Measurements from ENCODE around the gene PHKA1. TPM values are rescaled to one million over a fixed set of nuclear protein-coding genes. Genes with fewer than 3 reads are reported as not detected.
"Not testable (repeated sequence)": the region's sequence is repeated elsewhere in the genome, so short reads cannot be mapped to it uniquely, and the experiment has no call there.

Gene PHKA1
- total RNA-seq, 2 experiments from 2014 or later: 3.5 to 3.8 TPM

DNA sequence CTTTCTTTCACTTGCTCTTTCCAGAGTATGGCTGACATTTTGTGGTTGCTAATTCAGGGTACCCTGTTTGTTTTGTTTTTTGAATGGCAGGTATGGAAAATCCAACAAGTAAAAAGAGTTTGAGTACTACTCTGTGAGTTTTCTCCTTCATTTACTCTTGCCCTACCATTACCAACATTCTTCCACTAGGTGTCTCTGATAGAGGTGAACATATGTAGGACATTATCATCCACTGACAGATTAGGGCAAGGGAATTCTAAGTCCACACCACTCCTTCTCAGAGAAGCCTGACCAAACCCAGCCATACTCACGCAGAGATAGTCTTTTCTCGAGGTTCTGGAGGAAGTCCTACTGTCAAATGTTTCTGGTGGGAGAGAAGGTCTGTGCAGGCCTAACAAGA, 104.8 kb downstream of the PHKA1 start:
- peaks cover 7% of the 10 kb centered on the region for H3K4me1 Mint-ChIP-seq (ENCODE audit: low read depth)
- no peak for DNase-seq
- CTCF ChIA-PET: no interaction called here
- POLR2A ChIA-PET: no interaction called here
- no peak overlapping the region for H3K4me3 Mint-ChIP-seq
- H3K36me3 Mint-ChIP-seq: no peaks in the 10 kb centered on the region
- intact Hi-C loops (cut with micrococcal nuclease): no loop called here
- H3K27ac Mint-ChIP-seq: no peak overlapping the region
- H3K9me3 Mint-ChIP-seq: no peaks in the 10 kb centered on the region
- no peaks in the 10 kb centered on the region for H3K27me3 Mint-ChIP-seq

DNA sequence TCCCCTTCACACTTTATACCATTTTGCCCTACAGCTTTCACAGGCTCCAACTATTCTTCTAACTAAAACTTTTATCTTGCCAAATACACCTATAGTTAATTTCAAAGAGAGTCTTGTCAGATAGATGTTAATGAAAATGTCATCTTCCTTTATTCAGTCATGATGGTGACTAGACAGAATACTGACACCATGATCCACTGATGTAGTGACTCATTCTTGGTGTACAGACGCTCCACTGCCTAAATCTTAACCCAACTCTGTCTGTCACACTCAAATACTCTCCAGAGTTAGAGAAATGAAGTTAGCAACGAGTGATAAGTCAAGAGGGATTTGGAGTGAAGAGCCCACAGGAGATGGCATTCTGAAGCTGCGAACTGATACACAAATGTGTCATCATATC, 109.4 kb downstream of the PHKA1 start:
- H3K4me1 Mint-ChIP-seq (ENCODE audit: low read depth): peaks cover 13% of the 10 kb centered on the region
- H3K9me3 Mint-ChIP-seq: no peaks in the 10 kb centered on the region
- H3K27ac Mint-ChIP-seq: no peak overlapping the region
- CTCF ChIA-PET: no interaction called here
- POLR2A ChIA-PET: interaction anchor here (1.0 kb wide), 1 partner anchor 16 kb away, joined by 4 read pairs; no protein-coding TSS in a partner anchor
- no peaks in the 10 kb centered on the region for H3K27me3 Mint-ChIP-seq
- DNase-seq: no peak
- H3K4me3 Mint-ChIP-seq: no peak overlapping the region
- intact Hi-C loops (cut with micrococcal nuclease): loop anchor here (1.0 kb wide), 1 partner anchor 17 kb away; no protein-coding TSS in a partner anchor
- H3K36me3 Mint-ChIP-seq: no peaks in the 10 kb centered on the region

- POLR2A ChIA-PET: interaction anchor here (1.0 kb wide), 1 partner anchor 17 kb away, joined by 4 read pairs; no protein-coding TSS in a partner anchor
- Mint-ChIP-seq H3K4me1 (ENCODE audit: low read depth) (peaks cover 13% of the 10 kb centered on the region), H3K4me3 (no peak overlapping the region), H3K27ac (no peak overlapping the region), H3K27me3 (no peaks in the 10 kb centered on the region), H3K9me3 (no peaks in the 10 kb centered on the region), H3K36me3 (no peaks in the 10 kb centered on the region)
- intact Hi-C loops (cut with micrococcal nuclease): loop anchor here (1.0 kb wide), 1 partner anchor 17 kb away; no protein-coding TSS in a partner anchor
- no peak for DNase-seq
- CTCF ChIA-PET: no interaction called here
Measured at GRCh38 chrX:72604112-72604511, 110.0 kb downstream of the PHKA1 start.

DNA sequence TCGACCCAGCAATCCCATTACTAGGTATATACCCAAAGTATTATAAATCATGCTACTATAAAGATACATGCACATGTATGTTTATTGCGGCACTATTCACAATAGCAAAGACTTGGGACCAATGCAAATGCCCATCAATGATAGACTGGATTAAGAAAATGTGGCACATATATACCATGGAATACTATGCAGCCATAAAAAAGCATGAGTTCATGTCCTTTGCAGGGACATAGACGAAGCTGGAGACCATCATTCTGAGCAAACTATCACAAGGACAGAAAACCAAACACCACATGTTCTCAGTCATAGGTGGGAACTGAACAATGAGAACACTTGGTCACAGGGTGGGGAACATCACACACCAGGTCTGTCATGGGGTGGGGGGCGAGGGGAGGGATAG, 123.1 kb downstream of the PHKA1 start:
- H3K9me3 Mint-ChIP-seq; POLR2A ChIA-PET; H3K4me1 Mint-ChIP-seq (ENCODE audit: low read depth); H3K36me3 Mint-ChIP-seq; CTCF ChIA-PET; intact Hi-C loops (cut with micrococcal nuclease); H3K4me3 Mint-ChIP-seq; DNase-seq; H3K27ac Mint-ChIP-seq; H3K27me3 Mint-ChIP-seq: not testable (repeated sequence)

- Mint-ChIP-seq H3K36me3 (no peaks in the 10 kb centered on the region), H3K27ac (no peak overlapping the region), H3K9me3 (no peaks in the 10 kb centered on the region), H3K4me3 (no peak overlapping the region), H3K27me3 (no peaks in the 10 kb centered on the region), H3K4me1 (ENCODE audit: low read depth) (no peaks in the 10 kb centered on the region)
- ChIA-PET CTCF (no interaction called here), POLR2A (no interaction called here)
- intact Hi-C loops (cut with micrococcal nuclease): no loop called here
- no peak for DNase-seq
Measured at GRCh38 chrX:72584163-72584562, 129.9 kb downstream of the PHKA1 start.

- ChIA-PET POLR2A (interaction anchor here (0.6 kb wide), 1 partner anchor 26 kb away, joined by 3 read pairs; no protein-coding TSS in a partner anchor), CTCF (interaction anchor here (1.0 kb wide), 1 partner anchor 299 kb away, joined by 3 read pairs; the partner anchor contains the start of gene RPS4X)
- H3K36me3 Mint-ChIP-seq: no peaks in the 10 kb centered on the region
- H3K27ac Mint-ChIP-seq: no peak overlapping the region
- no peak overlapping the region for H3K4me3 Mint-ChIP-seq
- peaks cover 4% of the 10 kb centered on the region for H3K4me1 Mint-ChIP-seq (ENCODE audit: low read depth)
- DNase-seq: no peak
- intact Hi-C loops (cut with micrococcal nuclease): no loop called here
- H3K9me3 Mint-ChIP-seq: no peaks in the 10 kb centered on the region
- H3K27me3 Mint-ChIP-seq: no peaks in the 10 kb centered on the region
Measured at GRCh38 chrX:72576141-72576894, 137.8 kb downstream of the PHKA1 start.

DNA sequence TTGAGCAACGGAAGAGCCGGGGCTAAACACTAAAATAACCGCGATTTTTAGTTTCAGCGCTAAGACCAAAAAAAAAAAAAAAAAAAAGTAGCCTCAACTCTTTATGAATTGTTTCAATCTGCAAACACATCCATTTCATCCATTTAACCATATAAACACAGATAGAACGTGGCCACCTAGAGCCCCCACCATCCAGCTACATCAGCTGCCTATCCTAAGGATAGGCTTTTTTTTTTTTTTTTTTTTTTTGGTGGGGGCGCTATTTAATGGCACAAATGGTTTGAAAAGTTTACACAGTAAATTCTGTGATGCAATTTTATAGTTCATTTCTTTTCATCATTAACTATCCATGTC, 141.0 kb downstream of the PHKA1 start:
- peak overlapping the region; percentile 89 for H3K4me3 Mint-ChIP-seq

GRCh38 chrX:72572248-72573157, 141.6 kb downstream of the PHKA1 start, which contains the start of gene HDAC8:
Gene HDAC8 (minus strand): TSS chrX:72572843. CDS start chrX:72572761, 82 bp downstream.
- POLR2A ChIA-PET: interaction anchor here (1.2 to 1.4 kb wide), 2 partner anchors 295 kb away, joined by 4 to 5 read pairs; partner anchors contain the start of gene RPS4X
- CTCF ChIA-PET: interaction anchor here (1.2 kb wide), 1 partner anchor 327 kb away, joined by 3 read pairs; no protein-coding TSS in a partner anchor
- H3K27me3 Mint-ChIP-seq: no peaks in the 10 kb centered on the region

More for the DNA sequence above, 141.0 kb downstream of the PHKA1 start:
- no peak for DNase-seq
- POLR2A ChIA-PET: interaction anchor here (1.2 kb wide), 1 partner anchor 296 kb away, joined by 4 read pairs; the partner anchor contains the start of gene RPS4X
- H3K27me3 Mint-ChIP-seq: no peaks in the 10 kb centered on the region
- peaks cover 7% of the 10 kb centered on the region for H3K4me1 Mint-ChIP-seq (ENCODE audit: low read depth)
- CTCF ChIA-PET: no interaction called here
- no peaks in the 10 kb centered on the region for H3K9me3 Mint-ChIP-seq
- H3K36me3 Mint-ChIP-seq: peaks cover 3% of the 10 kb centered on the region
- no peak overlapping the region for H3K27ac Mint-ChIP-seq
- intact Hi-C loops (cut with micrococcal nuclease): loop anchor here (2.0 kb wide), 2 partner anchors 48 to 296 kb away; partner anchors contain the start of gene RPS4X

GRCh38 chrX:72569786-72570185, 144.3 kb downstream of the PHKA1 start:
- intact Hi-C loops (cut with micrococcal nuclease): no loop called here
- no peak overlapping the region for H3K4me3 Mint-ChIP-seq
- peaks cover 15% of the 10 kb centered on the region for H3K36me3 Mint-ChIP-seq
- H3K27me3 Mint-ChIP-seq: no peaks in the 10 kb centered on the region
- POLR2A ChIA-PET: no interaction called here
- H3K27ac Mint-ChIP-seq: no peak overlapping the region
- DNase-seq: peak; percentile 38
- no peaks in the 10 kb centered on the region for H3K9me3 Mint-ChIP-seq
- CTCF ChIA-PET: interaction anchor here (0.6 kb wide), 1 partner anchor 64 kb away, joined by 3 read pairs; no protein-coding TSS in a partner anchor
- peaks cover 7% of the 10 kb centered on the region for H3K4me1 Mint-ChIP-seq (ENCODE audit: low read depth)

More at GRCh38 chrX:72572248-72573157, 141.6 kb downstream of the PHKA1 start, which contains the start of gene HDAC8:
- peaks cover 7% of the 10 kb centered on the region for H3K4me1 Mint-ChIP-seq (ENCODE audit: low read depth)
- DNase-seq: peak; percentile 52
- H3K9me3 Mint-ChIP-seq: no peaks in the 10 kb centered on the region
- H3K27ac Mint-ChIP-seq: peak within 1 kb of the TSS; percentile 84
- intact Hi-C loops (cut with micrococcal nuclease): loop anchor here (2.0 kb wide), 2 partner anchors 48 to 296 kb away; partner anchors contain the start of gene RPS4X
- H3K4me3 Mint-ChIP-seq: peak within 1 kb of the TSS; percentile 89
- peaks cover 3% of the 10 kb centered on the region for H3K36me3 Mint-ChIP-seq

DNA sequence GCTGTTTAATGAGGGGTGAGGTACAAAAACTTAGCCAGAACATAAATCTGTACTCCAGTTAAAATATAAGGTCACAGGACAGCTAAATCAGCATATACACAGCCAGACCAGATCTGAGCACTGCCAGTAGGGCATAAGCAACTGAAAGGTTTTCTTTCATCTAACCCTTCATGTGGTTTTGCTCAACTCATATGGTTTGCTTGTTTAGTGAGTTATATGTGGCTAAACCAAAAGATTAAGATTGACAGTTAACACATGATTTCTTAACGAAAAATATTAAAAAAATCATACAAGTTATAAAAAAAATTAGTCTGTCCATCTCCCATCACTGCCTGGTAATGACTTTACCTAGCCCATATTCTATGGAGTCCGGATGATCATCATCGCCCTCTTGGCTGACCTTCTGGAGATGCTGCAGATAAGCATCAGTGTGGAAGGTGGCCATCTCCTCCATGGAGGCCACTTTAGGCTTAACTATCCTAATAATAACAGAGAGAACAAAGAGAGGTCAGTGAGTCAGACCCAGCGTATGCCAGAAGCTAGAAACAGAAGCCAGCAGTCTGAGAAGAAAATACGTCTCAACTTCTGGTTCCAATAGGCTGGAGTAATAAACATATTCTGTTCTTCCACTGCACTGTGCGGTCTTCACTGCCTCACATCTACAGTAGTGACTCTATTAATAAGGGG, 145.6 kb downstream of the PHKA1 start:
- no peaks in the 10 kb centered on the region for H3K9me3 Mint-ChIP-seq
- no peak overlapping the region for H3K27ac Mint-ChIP-seq
- no peak for DNase-seq
- no peak overlapping the region for H3K4me3 Mint-ChIP-seq
- H3K27me3 Mint-ChIP-seq: no peaks in the 10 kb centered on the region
- peaks cover 15% of the 10 kb centered on the region for H3K36me3 Mint-ChIP-seq
- intact Hi-C loops (cut with micrococcal nuclease): no loop called here
- ChIA-PET POLR2A (no interaction called here), CTCF (no interaction called here)
- H3K4me1 Mint-ChIP-seq (ENCODE audit: low read depth): peaks cover 7% of the 10 kb centered on the region

GRCh38 chrX:72566448-72566847, 147.7 kb downstream of the PHKA1 start:
- H3K27ac Mint-ChIP-seq: no peak overlapping the region
- POLR2A ChIA-PET: no interaction called here

More at GRCh38 chrX:72566448-72566847, 147.7 kb downstream of the PHKA1 start:
- DNase-seq: no peak
- Mint-ChIP-seq H3K9me3 (no peaks in the 10 kb centered on the region), H3K4me3 (no peak overlapping the region), H3K4me1 (ENCODE audit: low read depth) (peaks cover 5% of the 10 kb centered on the region), H3K36me3 (peaks cover 23% of the 10 kb centered on the region), H3K27me3 (no peaks in the 10 kb centered on the region)
- intact Hi-C loops (cut with micrococcal nuclease): no loop called here
- CTCF ChIA-PET: no interaction called here

All from activated CD4-positive, alpha-beta memory T cell treated with anti-CD3 and anti-CD28 coated beads for 36 hours (primary cell).